ENCODE data around the gene PRR33. TPM values are rescaled to one million over a fixed set of nuclear protein-coding genes. Genes with fewer than 3 reads are reported as not detected.

The PRR33 gene
- total and polyA plus RNA-seq, 9 of the 15 experiments (the other 6 are each of a cell fraction or from before 2014, with no cell fraction given) = not detected

DNA sequence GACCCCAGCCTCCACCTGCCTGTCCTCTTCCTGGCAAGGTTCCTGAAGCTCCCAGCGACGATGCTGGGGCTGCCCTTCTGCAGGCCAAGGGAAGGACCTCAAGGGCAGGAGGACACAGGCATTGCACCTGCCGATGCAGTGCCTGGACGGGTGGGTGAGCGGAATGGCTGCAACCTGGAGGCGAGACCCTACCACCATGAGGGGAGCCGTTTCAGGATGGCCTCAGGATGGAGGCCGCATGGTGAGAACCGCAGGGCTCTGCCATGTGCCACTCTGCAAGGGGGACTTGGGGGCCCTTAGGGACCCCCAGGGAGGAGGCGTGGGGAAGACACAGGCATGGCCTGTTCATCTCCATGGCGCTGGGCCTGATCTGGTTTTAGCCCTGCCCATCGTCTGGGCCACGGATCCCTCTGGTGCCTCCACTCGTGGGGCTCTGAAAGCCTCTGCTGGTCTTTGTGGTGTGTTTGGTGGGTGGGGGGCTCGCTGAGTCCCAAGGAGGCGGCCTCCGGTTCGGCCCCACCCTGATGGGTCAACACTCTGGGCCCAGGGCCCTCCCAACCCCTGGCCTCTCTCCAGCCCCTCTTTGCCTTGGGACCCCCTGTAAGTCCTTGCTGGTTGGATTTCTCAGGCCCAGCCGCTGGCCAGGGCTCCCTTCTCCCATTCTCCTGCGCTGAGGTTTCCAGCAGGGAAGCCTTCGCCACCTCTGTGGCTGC, 40.1 kb downstream of the PRR33 start:
- H3K27ac ChIP-seq (ENCODE audit: extremely low read depth, low read depth, low read length) = no peak overlapping the region
- H3K4me3 ChIP-seq = no peak overlapping the region
- no peaks in the 10 kb centered on the region for H3K9me3 ChIP-seq (replicated peaks; ENCODE audit: control insufficient read depth, insufficient read depth, low read depth, low read length)
- no peaks in the 10 kb centered on the region for H3K79me2 ChIP-seq (ENCODE audit: control insufficient read depth, insufficient read depth, low read length)
- CTCF ChIA-PET (ENCODE audit: low intra/inter-chr PET ratio) = no interaction called here
- H3K36me3 ChIP-seq (ENCODE audit: control insufficient read depth, insufficient read depth, low read length) = no peaks in the 10 kb centered on the region
- ATAC-seq = no peak
- in situ Hi-C loops (cut with MboI) = loop anchor here (10.0 kb wide), 1 partner anchor 303 kb away; no protein-coding TSS in a partner anchor
- POLR2A ChIA-PET = no interaction called here
- peaks cover 3% of the 10 kb centered on the region for H4K20me1 ChIP-seq (replicated peaks; ENCODE audit: control insufficient read depth, insufficient read depth, low read length)
- H3K9ac ChIP-seq (ENCODE audit: insufficient read depth in 1 of 2, low read depth in 2 of 2, low read length in 2 of 2) = no peak overlapping the region
- no peak overlapping the region for H3K4me2 ChIP-seq (ENCODE audit: insufficient read depth, low read length)
- intact Hi-C loops (cut with micrococcal nuclease) = no loop called here
- BruUV-seq (replicated peaks) = no TSS peak
- no peak for TF ChIP-seq FOXJ3 (CRISPR knock-in tag; IDR thresholded peaks at IDR 0.05)
- TF ChIP-seq, protein P1, sequence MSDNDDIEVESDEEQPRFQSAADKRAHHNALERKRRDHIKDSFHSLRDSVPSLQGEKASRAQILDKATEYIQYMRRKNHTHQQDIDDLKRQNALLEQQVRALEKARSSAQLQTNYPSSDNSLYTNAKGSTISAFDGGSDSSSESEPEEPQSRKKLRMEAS (CRISPR knock-in tag; IDR thresholded peaks at IDR 0.05) = 0 out of 2 replicates have a peak, but pooled peaks have one; percentile 30
- H3K27me3 ChIP-seq (ENCODE audit: control insufficient read depth in 2 of 2, insufficient read depth in 2 of 2, low read length in 2 of 2) = peaks cover 27 to 82% of the 10 kb centered on the region in 2 experiments; a peak in 4 of 5 replicates
- 3% methylated on average over 21 of the region's 21 CpGs for WGBS (ENCODE audit: insufficient coverage, low coverage, missing lambda C conversion rate)
- no peak for FAIRE-seq
- DNase-seq (ENCODE audit: extremely low read depth in 1 of 4, low spot score in 3 of 4) = no peak
- H3K4me1 ChIP-seq (replicated peaks in 1 of 2; ENCODE audit: control insufficient read depth in 2 of 2, insufficient read depth in 2 of 2, low read length in 2 of 2) = peaks cover 0 to 21% of the 10 kb centered on the region in 2 experiments; a peak in 2 of 5 replicates
- H3K9me1 ChIP-seq (ENCODE audit: control insufficient read depth, insufficient read depth, low read length) = no peaks in the 10 kb centered on the region
- no peak overlapping the region for H2AFZ ChIP-seq (ENCODE audit: low read depth, low read length)

DNA sequence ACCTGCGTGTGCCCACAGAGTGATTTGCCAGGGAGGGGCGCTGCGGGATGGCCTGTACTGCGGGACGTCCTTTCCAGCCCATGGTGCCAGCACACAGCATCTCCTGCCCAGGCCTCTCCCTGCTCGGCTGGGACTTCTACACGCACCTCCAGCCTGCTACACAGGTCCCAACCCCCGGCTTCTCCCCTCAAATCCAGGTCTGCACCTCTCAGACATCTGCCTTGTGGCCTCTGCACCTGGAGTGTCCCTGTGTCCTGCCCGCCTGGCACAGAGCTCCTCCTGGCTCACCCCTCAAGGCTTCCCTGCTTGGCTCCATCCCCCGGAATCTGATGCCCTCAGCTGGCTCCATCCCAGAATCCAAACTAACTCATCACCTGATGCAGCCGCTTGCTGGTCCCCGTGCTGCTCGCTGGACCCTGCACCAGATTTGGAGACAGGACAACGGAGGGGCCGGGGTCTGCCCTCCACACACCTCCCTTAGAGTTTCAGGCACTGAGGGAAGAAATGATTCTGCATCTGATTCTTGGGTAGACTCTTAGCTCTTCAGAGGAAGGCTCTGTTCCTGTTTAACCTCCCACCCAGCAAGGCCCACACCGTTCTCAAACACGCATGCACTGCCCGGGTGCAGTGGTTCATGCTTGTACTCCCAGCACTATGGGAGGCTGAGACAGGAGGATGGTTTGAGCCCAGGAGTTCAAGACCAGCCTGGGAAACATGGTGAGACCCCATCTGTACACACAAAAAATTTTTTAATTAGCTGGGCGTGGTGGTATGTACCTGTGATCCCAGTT, 42.9 kb downstream of the PRR33 start:
- no peaks in the 10 kb centered on the region for H3K36me3 ChIP-seq (ENCODE audit: control insufficient read depth, insufficient read depth, low read length)
- no TSS peak for BruUV-seq (replicated peaks)
- no peak overlapping the region for H3K4me2 ChIP-seq (ENCODE audit: insufficient read depth, low read length)
- H4K20me1 ChIP-seq (replicated peaks; ENCODE audit: control insufficient read depth, insufficient read depth, low read length) = no peaks in the 10 kb centered on the region
- POLR2A ChIA-PET = interaction anchor here (0.6 to 0.9 kb wide), 2 partner anchors 12 to 42 kb away, joined by 3 to 4 read pairs; no protein-coding TSS in a partner anchor
- 5% methylated on average over 18 of the region's 19 CpGs for whole genome bisulfite sequencing (ENCODE audit: insufficient coverage, low coverage, missing lambda C conversion rate)
- peaks cover 9 to 41% of the 10 kb centered on the region in 2 experiments; a peak in 4 of 5 replicates for H3K4me1 ChIP-seq (replicated peaks in 1 of 2; ENCODE audit: control insufficient read depth in 2 of 2, insufficient read depth in 2 of 2, low read length in 2 of 2)
- DNase-seq (ENCODE audit: extremely low read depth in 1 of 4, low spot score in 3 of 4) (no peak), FAIRE-seq (no peak), ATAC-seq (no peak)
- intact Hi-C loops (cut with micrococcal nuclease) = no loop called here
- no peak overlapping the region for H3K9ac ChIP-seq (ENCODE audit: insufficient read depth in 1 of 2, low read depth in 2 of 2, low read length in 2 of 2)
- in situ Hi-C loops (cut with MboI) = no loop called here
- CTCF ChIA-PET (ENCODE audit: low intra/inter-chr PET ratio) = no interaction called here
- peaks cover 26 to 72% of the 10 kb centered on the region in 2 experiments; a peak in 4 of 5 replicates for H3K27me3 ChIP-seq (ENCODE audit: control insufficient read depth in 2 of 2, insufficient read depth in 2 of 2, low read length in 2 of 2)
- H3K4me3 ChIP-seq = no peak overlapping the region
- no peaks in the 10 kb centered on the region for H3K9me1 ChIP-seq (ENCODE audit: control insufficient read depth, insufficient read depth, low read length)
- no peak overlapping the region for H3K27ac ChIP-seq (ENCODE audit: extremely low read depth, low read depth, low read length)
- H3K9me3 ChIP-seq (replicated peaks; ENCODE audit: control insufficient read depth, insufficient read depth, low read depth, low read length) = no peaks in the 10 kb centered on the region
- no peaks in the 10 kb centered on the region for H3K79me2 ChIP-seq (ENCODE audit: control insufficient read depth, insufficient read depth, low read length)
- H2AFZ ChIP-seq (ENCODE audit: low read depth, low read length) = no peak overlapping the region
- TF ChIP-seq BCOR (IDR thresholded peaks at IDR 0.05) = no peak
- no peak for TF ChIP-seq EP300 (IDR thresholded peaks at IDR 0.05; ENCODE audit: low read length)
- TF ChIP-seq FOXA3 (CRISPR knock-in tag; conservative IDR thresholded peaks at IDR 0.05 in 1 of 2, IDR thresholded peaks at IDR 0.05 in 1 of 2) = no peak
- TF ChIP-seq, protein P2, sequence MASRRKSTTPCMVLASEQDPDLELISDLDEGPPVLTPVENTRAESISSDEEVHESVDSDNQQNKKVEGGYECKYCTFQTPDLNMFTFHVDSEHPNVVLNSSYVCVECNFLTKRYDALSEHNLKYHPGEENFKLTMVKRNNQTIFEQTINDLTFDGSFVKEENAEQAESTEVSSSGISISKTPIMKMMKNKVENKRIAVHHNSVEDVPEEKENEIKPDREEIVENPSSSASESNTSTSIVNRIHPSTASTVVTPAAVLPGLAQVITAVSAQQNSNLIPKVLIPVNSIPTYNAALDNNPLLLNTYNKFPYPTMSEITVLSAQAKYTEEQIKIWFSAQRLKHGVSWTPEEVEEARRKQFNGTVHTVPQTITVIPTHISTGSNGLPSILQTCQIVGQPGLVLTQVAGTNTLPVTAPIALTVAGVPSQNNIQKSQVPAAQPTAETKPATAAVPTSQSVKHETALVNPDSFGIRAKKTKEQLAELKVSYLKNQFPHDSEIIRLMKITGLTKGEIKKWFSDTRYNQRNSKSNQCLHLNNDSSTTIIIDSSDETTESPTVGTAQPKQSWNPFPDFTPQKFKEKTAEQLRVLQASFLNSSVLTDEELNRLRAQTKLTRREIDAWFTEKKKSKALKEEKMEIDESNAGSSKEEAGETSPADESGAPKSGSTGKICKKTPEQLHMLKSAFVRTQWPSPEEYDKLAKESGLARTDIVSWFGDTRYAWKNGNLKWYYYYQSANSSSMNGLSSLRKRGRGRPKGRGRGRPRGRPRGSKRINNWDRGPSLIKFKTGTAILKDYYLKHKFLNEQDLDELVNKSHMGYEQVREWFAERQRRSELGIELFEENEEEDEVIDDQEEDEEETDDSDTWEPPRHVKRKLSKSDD (conservative IDR thresholded peaks at IDR 0.05; ENCODE audit: low read length) = no peak
- TF ChIP-seq DDX20 (tag; IDR thresholded peaks at IDR 0.05; ENCODE audit: low read depth) = no peak

All from K562 (cell line).